Activated T-helper 1 cell treated with anti-CD3 and anti-CD28 coated beads, Interleukin-12 subunit alpha, Interleukin-12 subunit beta, Interleukin-2, Interleukin-4 antibody, amounts not matched to agents 30 ng/mL and 10 ng/mL and 1 ng/mL, durations not matched to agents 14 hours and 24 hours and 36 hours (primary cell): Measurements from ENCODE around the gene ANKRD44. TPM values are rescaled to one million over a fixed set of nuclear protein-coding genes. Genes with fewer than 3 reads are reported as not detected.
A peak's percentile ranks its signal among the peaks of the same experiment; 100 is the strongest.

Source experiments
- DNase-seq: peaks from one replicate; pipeline ENCODE4 v3.0.0; 2021; ENCODE audit warnings: low spot score
- H3K27ac Mint-ChIP-seq: one replicate; pipeline ENCODE4 v1.8.0; 2021; ENCODE audit warnings: mild to moderate bottlenecking, mixed read lengths
- H3K27me3 Mint-ChIP-seq: one replicate; pipeline ENCODE4 v1.8.0; 2022; ENCODE audit warnings: mild to moderate bottlenecking, moderate library complexity, mixed read lengths; ENCODE audit not compliant: insufficient read depth
- H3K36me3 Mint-ChIP-seq: one replicate; pipeline ENCODE4 v1.8.0; 2021; ENCODE audit warnings: low read depth, mixed read lengths
- H3K4me1 Mint-ChIP-seq: one replicate; pipeline ENCODE4 v1.8.0; 2021; ENCODE audit warnings: low read depth, mixed read lengths
- H3K4me3 Mint-ChIP-seq: one replicate; pipeline ENCODE4 v1.8.0; 2021; ENCODE audit warnings: mild to moderate bottlenecking, moderate library complexity, mixed read lengths
- H3K9me3 Mint-ChIP-seq: one replicate; pipeline ENCODE4 v1.8.0; 2021; ENCODE audit warnings: mixed read lengths
- intact Hi-C: fragments of 100-400 bp; cut with micrococcal nuclease; formaldehyde crosslinking; loops from one replicate; pipeline ENCODE4 v1.15.1; 2024
- total RNA-seq: library from RNA; stranded (reverse); gene quantifications from 2 replicates; pipeline ENCODE4 v1.2.3, GENCODE V29; 2022

ANKRD44 gene
- total RNA-seq, 1 donor from 2014 or later, result 159 TPM

DNA sequence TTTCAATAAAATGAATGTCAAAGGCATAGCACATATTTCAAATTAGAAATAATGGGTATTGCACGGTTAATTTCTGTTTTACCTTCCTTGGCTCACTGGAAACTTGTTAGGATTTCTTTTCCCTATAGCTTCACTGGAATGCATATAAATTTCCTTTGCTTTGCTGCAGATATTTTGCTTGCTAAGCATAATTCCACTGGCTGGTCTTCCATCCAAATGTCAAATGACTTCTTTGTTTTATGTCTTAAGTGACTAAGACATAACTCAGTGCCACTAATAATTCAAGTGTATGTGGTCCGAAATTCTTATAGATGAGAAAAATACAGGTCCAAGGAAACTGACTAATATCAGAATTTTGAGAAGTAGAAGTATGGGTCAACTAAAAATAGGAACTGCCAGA, 201.3 kb downstream of the ANKRD44 start:
- Mint-ChIP-seq H3K4me3 (no peak overlapping the region), H3K27me3 (no peaks in the 10 kb centered on the region), H3K4me1 (peaks cover 5% of the 10 kb centered on the region), H3K36me3 (peaks cover 16% of the 10 kb centered on the region), H3K27ac (no peak overlapping the region), H3K9me3 (no peaks in the 10 kb centered on the region)
- no peak for DNase-seq
- intact Hi-C loops, result no loop called here

DNA sequence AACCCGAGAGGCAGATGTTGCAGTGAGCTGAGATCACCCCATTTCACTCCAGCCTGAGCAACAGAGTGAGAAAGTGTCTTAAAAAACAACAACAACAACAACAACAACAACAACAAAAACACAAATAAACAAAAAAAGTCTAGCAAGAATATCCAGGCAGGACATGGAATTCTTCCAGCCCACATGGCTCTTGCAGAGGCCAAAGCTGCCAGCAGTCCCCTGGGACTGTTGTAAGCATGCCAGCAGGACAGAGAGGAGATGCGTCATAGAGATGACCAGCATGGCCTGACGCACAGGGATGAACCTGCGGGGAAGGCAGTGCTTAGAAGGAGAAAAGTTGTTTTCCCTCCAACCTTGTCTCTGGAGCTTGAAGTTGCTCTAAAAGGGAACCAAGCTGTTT, 201.8 kb downstream of the ANKRD44 start:
- Mint-ChIP-seq H3K27ac (no peak overlapping the region), H3K4me3 (no peak overlapping the region), H3K9me3 (no peaks in the 10 kb centered on the region), H3K4me1 (peaks cover 4% of the 10 kb centered on the region), H3K36me3 (peaks cover 16% of the 10 kb centered on the region), H3K27me3 (no peaks in the 10 kb centered on the region)
- no peak for DNase-seq
- intact Hi-C loops, result no loop called here

DNA sequence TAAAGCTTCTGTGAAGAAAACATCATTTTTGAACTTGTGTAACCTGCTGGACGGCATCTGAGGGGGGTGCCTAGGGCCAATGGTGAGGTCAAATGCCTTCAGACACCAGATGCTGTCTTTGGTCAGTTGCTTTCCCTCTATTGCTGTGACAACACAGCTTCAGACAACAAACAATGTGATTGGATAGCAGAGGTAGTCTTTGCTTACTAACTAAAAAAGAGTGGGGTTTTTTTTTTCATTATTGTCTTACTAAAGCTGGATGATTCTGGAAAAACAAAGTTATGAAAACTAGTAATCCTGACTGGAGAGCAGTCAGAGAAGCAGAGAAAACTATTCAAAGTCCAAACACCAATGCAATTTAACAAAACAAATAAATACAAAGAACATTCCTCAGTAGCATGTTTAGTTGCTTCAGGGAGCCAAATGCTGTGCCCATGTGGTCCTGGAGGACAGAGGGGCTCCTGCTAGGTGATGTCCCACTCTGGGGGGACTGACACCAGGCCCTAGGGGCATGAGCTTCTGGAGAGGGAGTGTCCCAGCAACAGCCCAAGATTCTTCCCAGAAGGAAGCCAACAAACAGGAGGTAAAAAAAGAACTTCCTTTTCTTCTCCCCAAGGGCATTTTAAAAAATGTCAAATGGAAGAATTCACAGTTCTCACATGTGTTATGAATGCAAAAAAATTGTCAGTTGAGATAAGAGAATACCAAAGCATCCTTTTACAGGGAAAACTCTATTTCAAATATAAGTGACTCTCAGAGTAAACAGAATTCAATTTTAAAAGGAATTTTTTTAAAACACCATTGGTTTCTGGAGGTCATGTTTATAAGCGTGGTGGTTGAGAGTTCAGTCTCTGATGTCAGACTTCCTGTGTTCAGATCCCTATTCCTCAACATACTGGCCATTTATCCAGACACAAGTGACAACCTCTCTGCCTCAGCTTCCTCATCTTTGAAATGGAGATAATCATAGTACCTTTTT, 203.0 kb downstream of the ANKRD44 start:
- peak overlapping the region; percentile 34 for H3K27ac Mint-ChIP-seq
- DNase-seq, result no peak
- intact Hi-C loops, result no loop called here
- peaks cover 7% of the 10 kb centered on the region for H3K4me1 Mint-ChIP-seq
- peaks cover 17% of the 10 kb centered on the region for H3K36me3 Mint-ChIP-seq
- H3K27me3 Mint-ChIP-seq, result no peaks in the 10 kb centered on the region
- H3K9me3 Mint-ChIP-seq, result no peaks in the 10 kb centered on the region
- no peak overlapping the region for H3K4me3 Mint-ChIP-seq

DNA sequence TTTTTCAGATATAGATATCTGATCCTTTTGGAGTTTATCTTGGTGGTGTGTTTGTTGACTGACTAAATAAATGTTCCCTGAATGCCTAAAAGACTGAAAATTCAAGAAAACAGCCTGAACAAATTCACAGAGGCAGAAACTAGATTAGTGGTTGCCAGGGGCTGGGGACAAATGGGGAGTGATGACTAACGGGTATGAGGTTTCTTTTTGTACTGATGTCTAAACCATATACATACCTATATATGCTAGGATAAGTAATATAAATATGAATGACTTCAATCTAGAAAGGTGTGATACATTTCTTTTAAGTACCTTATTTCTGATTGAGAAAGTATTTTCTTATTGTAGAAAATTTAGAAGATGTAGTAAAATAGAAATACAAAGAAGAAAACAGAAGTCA, 207.2 kb downstream of the ANKRD44 start:
- DNase-seq, result no peak
- no peak overlapping the region for H3K4me3 Mint-ChIP-seq
- intact Hi-C loops, result no loop called here
- H3K9me3 Mint-ChIP-seq, result no peaks in the 10 kb centered on the region
- H3K4me1 Mint-ChIP-seq, result peaks cover 14% of the 10 kb centered on the region
- H3K27ac Mint-ChIP-seq, result no peak overlapping the region
- H3K27me3 Mint-ChIP-seq, result no peaks in the 10 kb centered on the region
- peaks cover 32% of the 10 kb centered on the region for H3K36me3 Mint-ChIP-seq

DNA sequence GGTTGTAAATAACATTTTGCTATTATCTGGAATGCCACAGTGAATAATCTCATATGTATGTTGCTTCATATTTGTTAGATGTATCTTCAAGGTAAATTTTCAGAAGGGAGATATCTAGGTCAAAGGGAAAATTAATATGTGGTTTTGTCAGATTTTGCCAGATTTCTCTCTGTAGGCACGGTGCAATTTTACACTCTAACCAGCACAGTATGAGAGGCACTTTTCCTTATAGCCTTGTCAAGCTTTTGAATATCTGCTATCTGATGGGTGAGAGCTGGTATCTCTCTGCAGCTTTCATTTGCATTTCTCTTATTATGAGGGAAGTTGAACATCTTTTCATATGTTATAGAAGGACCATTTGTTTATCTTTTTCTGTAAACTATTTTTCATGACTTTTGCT, 208.3 kb downstream of the ANKRD44 start:
- Mint-ChIP-seq H3K4me3 (no peak overlapping the region), H3K4me1 (peaks cover 14% of the 10 kb centered on the region), H3K27ac (no peak overlapping the region), H3K36me3 (peaks cover 34% of the 10 kb centered on the region), H3K9me3 (no peaks in the 10 kb centered on the region), H3K27me3 (no peaks in the 10 kb centered on the region)
- no peak for DNase-seq
- intact Hi-C loops, result no loop called here

DNA sequence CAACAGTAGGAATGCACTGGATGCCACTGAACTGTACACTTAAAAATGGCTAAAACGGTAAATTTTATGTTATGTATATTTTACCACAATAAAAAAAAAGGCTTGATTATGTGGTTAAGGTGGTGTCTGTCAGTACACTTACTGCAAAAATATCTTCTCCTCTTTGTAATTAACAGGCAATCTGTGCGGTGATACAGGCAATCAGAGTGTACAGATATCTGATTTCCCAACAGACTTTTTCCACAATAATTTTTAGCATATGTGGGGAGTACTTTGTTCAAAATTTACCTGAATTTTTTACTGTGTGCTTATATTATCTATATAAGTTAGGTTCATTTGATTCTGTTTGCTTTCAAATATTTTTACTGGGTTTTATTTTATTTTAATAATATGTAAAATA, 209.1 kb downstream of the ANKRD44 start:
- DNase-seq, result no peak
- H3K27ac Mint-ChIP-seq, result no peak overlapping the region
- intact Hi-C loops, result no loop called here
- peaks cover 32% of the 10 kb centered on the region for H3K36me3 Mint-ChIP-seq
- H3K4me1 Mint-ChIP-seq, result peaks cover 14% of the 10 kb centered on the region
- no peaks in the 10 kb centered on the region for H3K9me3 Mint-ChIP-seq
- H3K4me3 Mint-ChIP-seq, result no peak overlapping the region
- no peaks in the 10 kb centered on the region for H3K27me3 Mint-ChIP-seq

DNA sequence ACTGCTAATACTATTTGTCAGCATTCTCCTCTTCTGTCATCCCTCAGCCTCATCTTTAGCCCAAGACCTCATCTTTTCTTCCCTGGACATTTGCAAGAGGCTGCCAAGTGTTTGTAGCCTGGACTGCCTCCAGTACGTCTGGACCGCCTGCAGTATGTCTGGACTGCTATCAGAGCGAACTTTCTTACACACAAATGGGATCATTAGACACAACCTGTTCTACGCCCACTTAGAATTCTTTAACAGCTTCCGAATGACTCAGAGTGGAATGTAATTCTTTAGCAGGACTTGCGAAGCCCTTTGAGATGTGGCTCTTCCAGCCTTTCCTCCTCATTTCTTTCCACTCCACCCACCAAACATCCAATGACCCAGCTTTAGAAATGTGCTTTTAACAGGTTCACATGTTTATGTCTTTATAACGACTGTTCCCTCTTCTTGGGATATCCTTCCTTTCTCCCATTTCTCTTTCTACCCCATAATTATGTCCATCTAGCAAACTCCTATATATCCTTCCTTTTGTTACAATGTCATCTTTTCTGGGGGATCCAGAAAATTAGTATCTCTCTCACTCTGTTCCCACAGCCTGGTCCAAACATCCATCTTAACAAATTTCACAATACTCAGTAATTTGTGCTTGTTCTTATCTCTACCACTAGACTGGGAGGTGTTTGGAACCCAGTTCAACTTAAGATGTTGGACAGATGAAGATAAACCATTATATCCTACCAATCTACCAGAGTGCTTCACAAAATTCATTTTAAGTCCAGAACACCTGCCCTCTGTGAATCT, 212.8 kb downstream of the ANKRD44 start:
- H3K9me3 Mint-ChIP-seq, result no peaks in the 10 kb centered on the region
- intact Hi-C loops, result no loop called here
- no peak overlapping the region for H3K27ac Mint-ChIP-seq

DNA sequence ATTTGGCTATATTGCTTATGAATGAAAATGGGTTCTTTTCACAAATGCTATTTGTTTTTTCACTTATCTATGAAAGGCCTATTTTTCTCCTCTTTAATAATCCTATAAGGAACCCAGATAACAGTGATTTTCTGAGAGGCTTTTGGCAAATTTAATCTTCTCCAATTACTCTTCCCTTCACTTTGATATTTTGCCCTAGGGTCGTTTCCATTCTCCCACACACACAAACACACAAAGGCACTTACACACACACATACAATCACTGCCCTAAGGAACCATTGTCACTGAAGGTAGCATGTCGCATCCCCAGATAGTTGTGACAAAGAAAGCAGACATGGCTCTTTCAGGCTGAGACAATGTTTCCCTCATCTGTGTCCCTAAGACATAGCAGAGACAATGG, 213.9 kb downstream of the ANKRD44 start:
- Mint-ChIP-seq H3K4me1 (no peaks in the 10 kb centered on the region), H3K4me3 (no peak overlapping the region), H3K27ac (no peak overlapping the region), H3K9me3 (no peaks in the 10 kb centered on the region), H3K27me3 (no peaks in the 10 kb centered on the region), H3K36me3 (peaks cover 41% of the 10 kb centered on the region)
- DNase-seq, result no peak
- intact Hi-C loops, result no loop called here

More for the DNA sequence above, 212.8 kb downstream of the ANKRD44 start:
- peaks cover 7% of the 10 kb centered on the region for H3K4me1 Mint-ChIP-seq
- H3K4me3 Mint-ChIP-seq, result no peak overlapping the region
- H3K36me3 Mint-ChIP-seq, result peaks cover 41% of the 10 kb centered on the region
- DNase-seq, result no peak
- no peaks in the 10 kb centered on the region for H3K27me3 Mint-ChIP-seq

DNA sequence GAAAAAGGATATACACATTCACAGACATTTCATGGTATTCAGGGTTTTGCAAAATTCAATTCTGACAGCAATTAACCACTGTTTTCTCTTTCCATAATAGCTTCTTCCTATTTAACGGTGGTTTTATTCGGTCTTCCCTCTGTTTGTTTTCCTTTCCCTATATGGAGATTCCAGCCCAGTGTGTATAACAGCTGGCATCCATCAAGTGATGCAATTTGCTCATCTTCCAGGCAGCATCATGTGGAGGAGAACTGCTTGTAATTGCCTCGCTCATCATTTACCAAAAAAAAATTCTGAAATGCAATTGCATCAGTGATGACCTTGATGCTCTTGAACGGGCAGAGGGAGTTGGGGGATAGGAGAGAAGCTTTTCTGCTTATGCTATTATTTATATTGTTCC, 218.1 kb downstream of the ANKRD44 start:
- no peak overlapping the region for H3K27ac Mint-ChIP-seq
- no peak overlapping the region for H3K4me3 Mint-ChIP-seq
- no peaks in the 10 kb centered on the region for H3K27me3 Mint-ChIP-seq
- H3K4me1 Mint-ChIP-seq, result no peaks in the 10 kb centered on the region
- no peak for DNase-seq
- peaks cover 33% of the 10 kb centered on the region for H3K36me3 Mint-ChIP-seq
- H3K9me3 Mint-ChIP-seq, result no peaks in the 10 kb centered on the region
- intact Hi-C loops, result no loop called here

DNA sequence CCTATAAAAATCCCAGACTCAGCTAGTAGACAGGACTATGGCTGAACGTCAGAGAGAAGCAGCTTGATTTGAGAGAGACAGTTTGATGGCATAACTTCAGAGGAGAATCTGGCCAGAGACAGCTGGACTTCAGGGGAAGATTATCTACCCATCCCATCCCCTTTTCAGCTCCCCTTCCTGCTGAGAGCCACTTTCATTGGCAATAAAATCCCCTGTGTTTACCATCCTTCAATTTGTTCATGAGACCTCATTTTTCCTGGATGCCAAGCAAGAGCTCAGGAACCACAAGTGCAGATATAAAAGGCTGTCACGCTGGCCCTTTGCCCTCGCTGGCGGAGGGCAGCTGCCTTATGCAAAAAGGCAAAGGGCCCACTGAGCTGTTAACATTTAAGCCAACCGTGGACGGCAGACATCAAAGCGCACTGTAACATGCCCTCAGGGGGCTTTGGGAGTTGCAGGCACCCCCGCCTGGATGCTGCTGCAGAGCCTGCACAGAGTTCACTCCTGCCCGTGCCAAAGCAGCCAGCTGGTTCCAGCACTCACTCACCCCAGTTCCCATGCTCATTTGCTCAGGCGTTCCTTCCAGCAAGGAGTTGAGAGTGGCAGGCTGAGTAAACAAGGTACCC, 219.7 kb downstream of the ANKRD44 start:
- no peak overlapping the region for H3K4me3 Mint-ChIP-seq
- no peak overlapping the region for H3K27ac Mint-ChIP-seq
- DNase-seq, result no peak
- no peaks in the 10 kb centered on the region for H3K27me3 Mint-ChIP-seq
- H3K9me3 Mint-ChIP-seq, result no peaks in the 10 kb centered on the region
- H3K36me3 Mint-ChIP-seq, result peaks cover 41% of the 10 kb centered on the region
- intact Hi-C loops, result no loop called here
- H3K4me1 Mint-ChIP-seq, result no peaks in the 10 kb centered on the region

DNA sequence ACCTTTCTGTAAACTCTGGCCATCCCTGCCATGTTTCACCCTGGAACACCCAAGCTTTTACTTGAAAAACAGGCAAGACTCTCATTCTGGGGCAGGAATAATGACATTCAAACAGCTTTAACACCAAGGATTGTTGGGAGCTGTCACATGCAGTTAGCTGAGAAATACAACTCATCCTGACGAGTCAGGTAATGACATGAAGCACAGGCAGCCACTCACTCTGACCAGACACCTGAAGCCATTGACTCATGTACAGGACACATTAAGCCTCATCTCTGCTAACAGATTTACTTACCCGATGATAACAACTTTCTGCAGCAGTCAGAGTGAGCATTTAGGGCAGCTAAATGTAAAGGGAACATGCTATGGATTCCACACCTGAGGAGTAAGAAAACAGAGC, 220.9 kb downstream of the ANKRD44 start:
- H3K4me3 Mint-ChIP-seq, result no peak overlapping the region
- no peaks in the 10 kb centered on the region for H3K9me3 Mint-ChIP-seq
- no peak for DNase-seq
- no peaks in the 10 kb centered on the region for H3K4me1 Mint-ChIP-seq
- H3K27me3 Mint-ChIP-seq, result no peaks in the 10 kb centered on the region
- intact Hi-C loops, result no loop called here
- H3K27ac Mint-ChIP-seq, result no peak overlapping the region
- H3K36me3 Mint-ChIP-seq, result peaks cover 36% of the 10 kb centered on the region

DNA sequence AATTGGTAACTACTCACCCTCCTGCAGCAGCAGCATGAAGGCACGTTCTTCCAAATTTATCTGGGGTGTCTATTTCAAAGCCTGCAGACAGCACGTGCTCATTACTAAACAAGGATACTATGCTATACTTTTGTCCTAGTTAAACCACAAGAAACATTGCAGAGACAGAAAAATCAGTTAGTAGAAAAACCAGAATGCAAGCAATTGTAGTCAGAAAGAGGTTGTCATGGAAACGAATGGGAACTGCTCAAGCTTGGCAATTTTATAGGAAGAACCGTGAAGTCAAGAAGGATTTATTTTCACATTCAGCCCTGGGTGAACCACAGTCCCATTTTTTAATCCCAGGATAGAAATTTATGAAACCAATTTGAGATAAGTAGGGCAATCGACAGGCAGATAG, 221.9 kb downstream of the ANKRD44 start:
- Mint-ChIP-seq H3K27me3 (no peaks in the 10 kb centered on the region), H3K4me3 (no peak overlapping the region), H3K27ac (no peak overlapping the region), H3K4me1 (no peaks in the 10 kb centered on the region), H3K36me3 (peaks cover 41% of the 10 kb centered on the region), H3K9me3 (no peaks in the 10 kb centered on the region)
- DNase-seq, result no peak
- intact Hi-C loops, result no loop called here

DNA sequence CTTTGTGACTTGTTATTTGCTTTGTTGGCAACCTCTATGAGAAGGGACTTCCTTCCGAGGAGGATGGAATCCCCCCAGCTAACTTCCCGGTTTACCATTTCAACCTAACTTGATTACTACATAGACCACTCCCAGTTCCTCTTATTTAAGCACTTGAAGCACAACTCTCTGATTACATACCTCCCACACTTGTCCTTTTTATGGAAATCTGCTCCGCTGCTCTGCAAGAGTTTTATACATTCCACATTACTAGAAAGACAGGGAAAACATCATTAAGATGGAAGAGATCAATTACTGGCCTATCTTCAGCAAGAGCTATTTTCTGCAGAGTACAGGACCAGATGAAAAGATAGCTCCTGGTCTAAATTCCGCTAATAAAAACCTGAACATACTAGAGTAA, 224.1 kb downstream of the ANKRD44 start:
- no peaks in the 10 kb centered on the region for H3K4me1 Mint-ChIP-seq
- intact Hi-C loops, result no loop called here
- H3K27me3 Mint-ChIP-seq, result no peaks in the 10 kb centered on the region
- H3K27ac Mint-ChIP-seq, result no peak overlapping the region
- no peak for DNase-seq
- no peaks in the 10 kb centered on the region for H3K9me3 Mint-ChIP-seq
- no peak overlapping the region for H3K4me3 Mint-ChIP-seq
- peaks cover 46% of the 10 kb centered on the region for H3K36me3 Mint-ChIP-seq
